ENCODE results near the gene XRCC4. TPM values are rescaled to one million over a fixed set of nuclear protein-coding genes. Genes with fewer than 3 reads are reported as not detected.

XRCC4 gene
- total RNA-seq, 1 experiment from 2014 or later = 17.1 TPM

GRCh38 chr5:83071286-83072051 lies 5.9 kb upstream of the XRCC4 start:
- DNase-seq (ENCODE audit: low read depth) = no peak

- no peak for DNase-seq (ENCODE audit: low read depth)
Observed at GRCh38 chr5:83072966-83073365, 4.4 kb upstream of the XRCC4 start.

- peak; percentile 48 for DNase-seq (ENCODE audit: low read depth)
Observed at GRCh38 chr5:83077662-83078261, 415 bp downstream of the XRCC4 start.

GRCh38 chr5:83082750-83083149 lies 5.4 kb downstream of the XRCC4 start:
- no peak for DNase-seq (ENCODE audit: low read depth)

GRCh38 chr5:83084336-83084735 lies 7.0 kb downstream of the XRCC4 start:
- no peak for DNase-seq (ENCODE audit: low read depth)

- no peak for DNase-seq (ENCODE audit: low read depth)
Observed at GRCh38 chr5:83085106-83085505, 7.8 kb downstream of the XRCC4 start.

- no peak for DNase-seq (ENCODE audit: low read depth)
Observed at GRCh38 chr5:83090169-83090568, 12.8 kb downstream of the XRCC4 start.

- no peak for DNase-seq (ENCODE audit: low read depth)
Observed at GRCh38 chr5:83092619-83093018, 15.3 kb downstream of the XRCC4 start.

GRCh38 chr5:83093692-83094091 lies 16.3 kb downstream of the XRCC4 start:
- DNase-seq (ENCODE audit: low read depth) = no peak

- DNase-seq (ENCODE audit: low read depth) = peak; percentile 1
Observed at GRCh38 chr5:83095163-83095956, 18.0 kb downstream of the XRCC4 start.

GRCh38 chr5:83095957-83096539 lies 18.7 kb downstream of the XRCC4 start:
- DNase-seq (ENCODE audit: low read depth) = peak; percentile 91

- peak; percentile 48 for DNase-seq (ENCODE audit: low read depth)
Observed at GRCh38 chr5:83096660-83097339, 19.5 kb downstream of the XRCC4 start.

GRCh38 chr5:83097689-83098231 lies 20.4 kb downstream of the XRCC4 start:
- DNase-seq (ENCODE audit: low read depth) = peak; percentile 59

GRCh38 chr5:83099001-83099400 lies 21.7 kb downstream of the XRCC4 start:
- no peak for DNase-seq (ENCODE audit: low read depth)

- no peak for DNase-seq (ENCODE audit: low read depth)
Observed at GRCh38 chr5:83099445-83099844, 22.1 kb downstream of the XRCC4 start.

- DNase-seq (ENCODE audit: low read depth) = no peak
Observed at GRCh38 chr5:83101514-83101913, 24.2 kb downstream of the XRCC4 start.

GRCh38 chr5:83102364-83102980 lies 25.1 kb downstream of the XRCC4 start:
- no peak for DNase-seq (ENCODE audit: low read depth)

GRCh38 chr5:83104021-83104420 lies 26.7 kb downstream of the XRCC4 start:
- no peak for DNase-seq (ENCODE audit: low read depth)

GRCh38 chr5:83107692-83108420 lies 30.5 kb downstream of the XRCC4 start:
- no peak for DNase-seq (ENCODE audit: low read depth)

- DNase-seq (ENCODE audit: low read depth) = no peak
Observed at GRCh38 chr5:83109380-83109779, 32.0 kb downstream of the XRCC4 start.

All from M059J (cell line).